Ishikawa (cell line): ENCODE measurements around the gene ATRNL1.

ENCODE experiments used
- CEBPB ChIP-seq: IDR thresholded peaks from 2 replicates; pipeline ENCODE4 v1.6.1; 2012
- EGR1 ChIP-seq: IDR thresholded peaks from 2 replicates; pipeline ENCODE4 v1.6.1; 2012
- FOXM1 ChIP-seq: IDR thresholded peaks from 2 replicates; pipeline ENCODE4 v1.6.1; 2012; ENCODE audit warnings: low read depth, borderline replicate concordance
- RAD21 ChIP-seq: IDR thresholded peaks from 2 replicates; pipeline ENCODE4 v1.6.1; 2012; ENCODE audit warnings: low read depth
- REST ChIP-seq: IDR thresholded peaks from 2 replicates; pipeline ENCODE4 v1.6.1; 2012; ENCODE audit warnings: low read depth, mild to moderate bottlenecking
- TAF1 ChIP-seq: IDR thresholded peaks from 2 replicates; pipeline ENCODE4 v1.6.1; 2012; ENCODE audit warnings: low read depth, mild to moderate bottlenecking
- ZBTB7A ChIP-seq: IDR thresholded peaks from 2 replicates; pipeline ENCODE4 v1.6.1; 2012; ENCODE audit warnings: low read depth

DNA sequence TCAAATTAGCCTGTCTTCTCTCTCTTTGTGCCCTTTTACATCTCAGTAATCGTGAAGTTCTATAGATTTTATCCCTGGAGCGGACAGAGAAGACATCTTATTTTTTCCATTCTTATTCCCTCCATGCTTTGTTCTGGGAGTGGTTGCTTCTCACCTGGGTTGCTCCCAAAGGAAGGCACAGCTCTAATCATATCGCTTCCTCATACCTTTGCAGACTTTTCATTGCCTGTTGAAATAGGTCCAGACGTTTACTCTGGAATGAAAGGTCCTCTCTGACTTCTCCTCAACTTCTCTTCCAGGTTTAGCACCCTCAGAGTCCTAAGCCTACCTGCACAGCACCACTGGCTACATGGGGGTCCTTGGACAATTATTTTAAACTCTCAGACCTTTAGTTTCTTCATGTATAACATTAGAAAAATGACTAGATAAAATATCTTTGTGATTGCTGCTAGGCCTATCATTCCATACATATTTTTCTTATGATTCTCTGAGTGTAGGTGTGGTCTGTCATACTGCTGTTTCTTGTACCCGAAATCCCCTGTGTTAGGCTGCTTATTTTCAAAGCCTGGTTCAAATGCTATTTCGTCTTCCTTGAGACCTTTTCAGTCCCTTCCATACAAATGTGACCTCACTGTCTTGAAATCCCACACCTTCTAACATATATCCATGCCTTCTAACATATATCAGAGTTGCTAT, 761.7 kb downstream of the ATRNL1 start:
- no peak for TF ChIP-seq CEBPB
- no peak for TF ChIP-seq ZBTB7A
- TF ChIP-seq TAF1 = no peak
- no peak for TF ChIP-seq FOXM1
- no peak for TF ChIP-seq EGR1
- TF ChIP-seq REST = no peak
- TF ChIP-seq RAD21 = no peak
